Jurkat, Clone E6-1 (cell line): ENCODE data around the gene SDK2.

Experiments used
- DNase-seq: peaks from one replicate; pipeline ENCODE4 v3.0.0-alpha.2; 2011; ENCODE audit warnings: low read depth, low spot score
- H3K4me3 ChIP-seq: 2 replicates; pipeline ENCODE4 v1.5.1; 2011; ENCODE audit warnings: mild to moderate bottlenecking, low read length, control low read depth, moderate library complexity

The SDK2 gene

GRCh38 chr17:73351764-73352163 lies 292.5 kb downstream of the SDK2 start:
- no peak for DNase-seq
- H3K4me3 ChIP-seq = no peak overlapping the region

DNA sequence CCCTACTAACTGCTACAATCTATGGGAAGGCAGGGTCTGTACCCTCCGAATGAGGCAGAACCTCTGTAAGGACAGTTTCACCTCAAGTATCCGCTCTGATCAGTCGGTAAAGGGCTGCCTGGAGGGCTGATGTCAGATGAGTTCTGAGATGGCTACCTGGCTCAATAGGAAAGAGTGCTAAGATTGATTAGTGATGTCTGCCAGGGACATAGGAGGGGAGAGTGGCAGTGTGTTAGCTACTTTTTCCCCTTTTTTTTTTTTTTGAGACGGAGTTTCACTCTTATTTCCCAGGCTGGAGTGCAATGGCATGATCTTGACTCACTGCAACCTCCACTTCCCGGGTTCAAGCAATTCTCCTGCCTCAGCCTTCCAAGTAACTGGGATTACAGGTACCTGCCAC lies 293.4 kb downstream of the SDK2 start:
- DNase-seq = no peak
- no peak overlapping the region for H3K4me3 ChIP-seq

DNA sequence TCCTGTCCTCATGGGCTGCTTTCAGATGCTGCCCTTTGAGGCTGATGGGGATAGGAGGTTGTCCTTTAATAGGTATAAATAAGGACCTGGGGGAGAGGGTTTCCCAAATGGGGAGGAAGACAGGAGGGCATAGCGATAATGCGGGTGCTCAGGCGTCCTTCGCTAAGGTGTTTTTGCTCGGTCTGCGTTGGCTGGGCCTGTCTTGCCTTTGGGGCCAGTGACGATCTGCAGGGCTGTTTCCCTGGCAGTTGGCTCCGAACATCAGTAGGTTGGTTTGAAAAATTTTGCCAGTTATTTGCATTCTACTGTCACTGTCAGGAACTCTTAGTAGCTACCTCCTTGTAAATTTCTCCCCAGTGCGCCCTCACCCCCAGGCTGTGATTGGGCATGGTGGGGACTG lies 294.6 kb downstream of the SDK2 start:
- no peak overlapping the region for H3K4me3 ChIP-seq
- DNase-seq = no peak

DNA sequence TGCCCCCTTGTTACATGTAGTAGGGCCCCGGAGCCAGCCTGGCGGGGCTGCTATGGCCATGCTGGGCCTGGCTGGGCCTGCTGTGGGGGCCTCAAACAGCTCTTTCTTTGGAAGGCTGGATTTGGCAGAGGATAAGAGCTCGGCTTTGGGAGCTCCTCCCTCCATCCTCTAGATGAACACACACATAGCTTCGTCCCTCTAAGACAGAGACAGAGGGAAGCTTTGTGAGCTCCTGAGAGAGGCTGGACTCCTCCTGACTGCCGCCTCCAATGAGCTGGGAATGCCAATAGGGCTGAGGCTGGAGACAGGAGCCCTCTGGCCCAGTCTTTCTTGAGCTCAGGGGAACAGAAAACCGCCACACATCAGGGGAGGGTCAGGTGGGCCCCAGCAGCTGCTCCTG lies 295.1 kb downstream of the SDK2 start:
- DNase-seq = no peak

GRCh38 chr17:73348829-73349095 lies 295.5 kb downstream of the SDK2 start:
- H3K4me3 ChIP-seq = no peak overlapping the region
- no peak for DNase-seq

More for the DNA sequence above, 295.1 kb downstream of the SDK2 start:
- H3K4me3 ChIP-seq = no peak overlapping the region

- H3K4me3 ChIP-seq = no peak overlapping the region
- DNase-seq = no peak
Measured at GRCh38 chr17:73348018-73348828, 296.0 kb downstream of the SDK2 start.

DNA sequence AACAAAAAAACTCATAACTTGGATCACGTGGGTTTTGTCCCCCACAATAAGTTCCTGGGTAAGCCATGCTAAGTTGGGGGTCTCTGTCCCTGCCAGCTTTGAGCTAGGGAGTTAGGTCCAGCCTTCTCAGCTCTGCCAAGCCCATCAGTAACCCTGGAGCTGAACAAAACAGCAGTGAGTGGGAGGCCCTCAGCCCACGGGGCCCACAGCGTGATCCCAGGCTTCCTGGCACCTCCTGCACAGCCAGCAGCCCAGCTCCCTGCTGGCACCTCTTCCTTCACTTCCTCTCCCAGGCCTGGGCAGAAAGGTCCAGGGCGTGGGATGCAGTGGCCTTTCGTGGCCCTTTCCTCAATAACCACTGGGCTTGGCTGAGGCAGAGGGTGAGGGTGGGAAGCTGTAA lies 296.9 kb downstream of the SDK2 start:
- no peak overlapping the region for H3K4me3 ChIP-seq
- no peak for DNase-seq

- no peak for DNase-seq
- H3K4me3 ChIP-seq = no peak overlapping the region
Measured at GRCh38 chr17:73346501-73347162, 297.6 kb downstream of the SDK2 start.

- no peak for DNase-seq
- H3K4me3 ChIP-seq = no peak overlapping the region
Measured at GRCh38 chr17:73343739-73344454, 300.3 kb downstream of the SDK2 start.

DNA sequence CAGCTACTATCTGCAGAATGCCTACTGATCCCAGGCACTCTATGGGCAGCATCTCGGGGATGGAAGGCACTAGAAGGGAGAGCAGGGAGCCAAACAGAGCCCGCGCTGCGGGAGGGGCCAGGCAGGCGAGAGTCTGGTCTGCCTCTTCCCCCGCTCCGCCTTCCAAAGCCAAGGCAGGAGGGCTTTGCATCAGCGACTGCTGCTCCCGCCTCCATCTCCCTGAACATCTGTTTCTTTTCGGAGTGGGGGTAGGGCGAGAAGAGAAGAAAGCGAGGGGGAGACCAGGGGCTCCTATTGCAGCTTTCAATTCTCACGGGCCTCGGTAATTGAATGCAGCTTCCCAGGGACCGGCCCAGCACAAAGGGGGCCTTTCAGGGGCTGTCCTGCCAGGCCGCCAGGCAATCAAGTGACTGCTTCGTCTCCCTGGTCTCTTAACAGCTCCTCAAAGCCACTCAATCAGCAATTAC lies 301.0 kb downstream of the SDK2 start:
- DNase-seq = no peak
- H3K4me3 ChIP-seq = no peak overlapping the region

DNA sequence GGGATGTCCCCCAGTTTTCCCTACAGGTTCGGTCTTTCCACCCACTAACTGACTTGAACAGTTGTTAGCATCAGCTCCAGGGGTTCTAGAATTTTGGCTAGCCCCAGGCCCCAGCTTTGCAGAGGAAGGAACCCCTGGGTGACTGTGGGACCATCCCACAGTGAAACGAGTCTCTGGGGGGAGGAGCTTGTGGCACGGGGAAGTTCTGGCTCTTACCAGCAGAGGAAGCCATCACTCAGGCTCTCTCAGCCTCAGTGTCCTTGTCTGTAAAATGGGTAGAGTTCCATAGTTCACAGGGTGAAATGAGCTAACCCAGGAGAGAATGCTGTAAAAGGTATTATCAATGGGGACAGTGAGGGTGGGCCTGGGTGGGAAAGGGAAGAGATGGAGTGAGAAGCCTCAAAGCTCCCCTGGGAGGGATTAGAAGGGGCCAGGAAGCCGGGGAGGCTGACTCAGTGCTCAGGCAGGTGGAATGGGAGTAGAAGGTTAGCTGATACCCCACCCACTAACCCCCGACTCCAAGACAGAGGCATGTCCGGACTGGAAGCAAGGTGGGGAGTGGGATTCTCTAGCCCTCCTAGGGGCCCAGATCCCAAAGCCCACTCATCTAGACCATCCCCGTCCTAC lies 301.6 kb downstream of the SDK2 start:
- no peak overlapping the region for H3K4me3 ChIP-seq
- DNase-seq = no peak

DNA sequence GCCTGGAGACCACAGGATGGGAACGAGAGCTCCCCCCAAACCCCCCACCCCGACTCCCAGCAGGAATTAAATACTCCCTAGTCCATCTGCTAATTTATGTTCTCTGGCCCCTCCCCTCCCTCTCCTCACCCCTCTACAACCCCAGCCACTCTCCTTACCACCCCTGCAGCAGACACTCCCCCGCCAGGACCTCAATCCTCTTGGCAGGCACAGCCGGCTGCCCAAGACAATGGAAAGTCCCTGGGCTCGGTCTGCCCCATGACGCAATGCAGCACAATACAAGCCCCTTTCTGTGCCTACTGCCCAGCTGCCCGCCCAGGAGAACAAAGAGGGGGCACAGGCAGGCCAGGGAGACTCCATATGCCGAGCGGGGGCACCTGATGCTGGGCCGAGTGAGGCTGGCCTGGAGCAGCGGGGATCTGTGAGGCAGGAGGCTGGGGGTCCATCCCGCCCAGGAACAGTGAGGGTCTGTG lies 302.2 kb downstream of the SDK2 start:
- H3K4me3 ChIP-seq = no peak overlapping the region
- no peak for DNase-seq

DNA sequence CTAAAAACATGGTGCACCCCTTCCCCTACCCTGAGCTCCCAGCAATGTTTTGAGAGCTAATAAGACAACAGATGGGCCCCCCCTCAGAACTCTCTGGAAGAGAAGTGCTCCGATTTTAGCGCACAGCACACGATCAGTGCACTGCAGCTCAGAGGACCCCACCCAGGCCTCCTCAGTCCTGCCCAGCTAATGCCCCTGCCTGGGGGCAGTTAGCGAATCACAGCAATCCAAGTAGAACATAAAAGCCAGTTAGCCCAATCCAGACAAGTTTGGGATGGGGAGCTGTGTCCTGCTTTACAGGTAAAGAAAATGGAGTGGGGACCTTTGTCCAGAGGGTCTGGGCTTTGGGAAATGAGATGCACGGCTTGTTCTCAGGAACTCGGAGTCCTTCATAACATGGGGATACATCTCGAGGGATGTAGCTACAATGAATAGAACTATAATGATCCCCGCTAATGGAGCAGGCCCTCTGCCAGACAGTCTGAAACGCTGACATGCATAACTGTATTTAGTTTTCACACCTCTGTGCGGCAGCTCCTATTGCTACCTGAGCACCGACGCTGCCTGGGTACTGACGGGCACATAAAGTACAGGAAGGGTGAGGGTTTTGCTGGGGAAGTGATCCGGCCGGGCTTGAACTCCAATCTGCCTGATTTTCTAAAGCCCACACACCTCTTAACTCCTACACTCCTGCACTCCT lies 302.7 kb downstream of the SDK2 start:
- no peak overlapping the region for H3K4me3 ChIP-seq
- no peak for DNase-seq

DNA sequence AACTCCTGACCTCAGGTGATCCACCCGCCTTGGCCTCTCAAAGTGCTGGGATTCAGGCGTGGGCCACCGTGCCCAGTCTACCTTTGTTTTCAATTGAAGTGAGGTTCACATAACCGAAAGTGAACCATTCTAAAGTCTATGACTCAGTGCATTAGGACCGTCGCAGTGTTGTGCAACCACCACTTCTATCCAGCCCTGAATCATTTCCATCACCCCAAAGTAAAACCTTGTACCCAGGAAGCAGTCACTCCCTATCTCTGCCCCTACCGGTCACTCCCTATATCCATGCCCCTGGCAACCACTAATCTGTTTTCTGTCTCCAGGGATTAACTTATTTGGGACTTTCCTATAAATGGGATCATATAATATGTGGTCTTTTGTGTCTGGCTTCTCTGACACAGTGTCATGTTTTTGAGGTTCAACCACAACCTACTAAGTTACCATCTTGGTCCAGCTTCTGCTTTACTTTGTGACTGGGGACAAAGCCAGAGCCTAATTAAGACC lies 304.1 kb downstream of the SDK2 start:
- no peak for DNase-seq
- no peak overlapping the region for H3K4me3 ChIP-seq

GRCh38 chr17:73338566-73339197 lies 305.6 kb downstream of the SDK2 start:
- no peak overlapping the region for H3K4me3 ChIP-seq
- DNase-seq = no peak

- no peak for DNase-seq
- H3K4me3 ChIP-seq = no peak overlapping the region
Measured at GRCh38 chr17:73338050-73338521, 306.2 kb downstream of the SDK2 start.

- DNase-seq = no peak
- H3K4me3 ChIP-seq = no peak overlapping the region
Measured at GRCh38 chr17:73337330-73337710, 306.9 kb downstream of the SDK2 start.
